ENCODE data around the gene GATA5.
"Not testable (repeated sequence)": the region's sequence is repeated elsewhere in the genome, so short reads cannot be mapped to it uniquely, and the experiment has no call there.

Gene GATA5

GRCh38 chr20:62427172-62428001 lies 48.4 kb downstream of the GATA5 start, which contains the start of gene RBBP8NL:
Gene RBBP8NL (minus strand): TSS chr20:62427539. CDS start chr20:62419647, 7,892 bp downstream.
- no peak for DNase-seq

- no peak for DNase-seq
These were observed 49.1 kb downstream of the GATA5 start for GRCh38 chr20:62426699-62427131.

GRCh38 chr20:62426059-62426348 lies 49.8 kb downstream of the GATA5 start:
- not testable (repeated sequence) for DNase-seq

DNA sequence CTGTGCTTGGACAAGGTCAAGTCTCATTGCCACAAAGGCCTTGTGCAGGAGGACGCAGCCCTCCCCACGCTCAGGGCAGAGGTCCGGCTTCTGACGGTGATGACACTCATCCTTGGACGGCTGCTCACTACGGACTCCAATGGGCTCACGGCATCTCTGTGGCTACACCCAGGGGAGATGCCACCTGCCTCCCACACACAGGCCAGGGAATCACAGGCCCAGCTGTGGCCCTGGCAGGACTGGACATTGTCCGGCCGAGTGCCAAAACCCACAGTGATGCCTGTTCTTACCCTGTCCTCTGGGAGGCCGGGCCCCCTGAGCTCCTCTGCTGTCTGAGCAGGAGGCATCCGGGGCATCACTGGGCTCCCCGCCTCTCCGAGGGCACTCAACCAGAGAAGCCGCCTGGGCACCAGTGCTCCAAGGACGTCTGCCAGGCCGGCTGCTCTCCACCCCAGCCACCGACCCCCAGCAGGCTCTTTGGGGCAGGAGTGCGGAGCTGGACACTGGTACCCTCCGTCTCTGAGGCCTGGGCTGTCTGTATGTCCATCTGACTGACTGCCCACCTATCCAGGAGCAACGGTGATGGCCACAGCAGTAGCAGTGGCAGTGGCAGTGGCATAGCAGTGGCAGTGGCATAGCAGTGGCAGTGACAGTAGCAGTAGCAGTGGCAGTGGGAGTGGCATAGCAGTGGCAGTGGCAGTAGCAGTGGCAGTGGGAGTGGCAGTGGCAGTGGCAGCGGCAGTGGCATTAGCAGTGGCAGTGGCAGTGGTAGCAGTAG lies 50.3 kb downstream of the GATA5 start:
- DNase-seq = no peak

DNA sequence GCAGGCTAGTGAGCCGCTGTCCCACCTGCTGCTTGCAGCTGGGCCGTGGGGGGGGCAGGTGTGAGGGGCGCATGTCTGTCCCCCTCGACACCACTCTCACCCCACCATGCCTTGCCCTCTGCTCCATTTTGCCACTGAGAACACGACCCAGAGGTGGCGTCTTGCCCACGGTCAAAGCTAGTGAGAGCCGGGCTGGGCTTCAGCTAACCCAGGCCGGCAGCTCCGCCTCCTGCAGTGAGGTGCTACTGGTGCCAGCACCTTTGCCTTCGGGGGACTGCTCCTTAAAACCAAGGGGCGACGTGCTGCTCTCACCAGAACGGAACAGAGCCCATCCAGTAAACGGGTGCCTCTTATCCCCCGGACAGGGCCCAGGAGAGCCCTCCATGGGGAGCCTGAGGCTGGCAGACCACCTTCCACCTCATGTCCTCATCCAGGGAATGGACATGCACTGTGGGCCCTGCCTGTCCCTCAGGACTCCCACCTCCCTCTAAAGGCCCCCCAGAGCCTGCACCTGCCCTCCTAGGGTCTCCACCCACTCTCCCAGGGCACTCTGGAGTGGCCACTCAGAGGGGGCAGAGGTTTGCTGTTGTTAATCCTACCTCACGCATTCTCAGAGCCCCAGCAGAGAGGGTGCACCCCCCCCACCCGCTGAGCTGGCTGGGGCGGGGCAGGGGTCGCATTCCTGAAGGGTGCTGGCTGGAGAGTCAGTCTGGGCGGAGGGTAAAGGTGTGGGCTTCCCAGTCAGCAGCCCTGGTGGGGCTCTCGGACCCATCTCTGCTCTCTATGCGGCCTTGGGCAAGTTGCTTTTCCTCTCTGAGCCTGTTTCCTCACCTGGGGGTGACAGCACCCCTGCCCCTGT lies 51.3 kb downstream of the GATA5 start:
- no peak for DNase-seq

- DNase-seq = no peak
These were observed 52.5 kb downstream of the GATA5 start for GRCh38 chr20:62423326-62423706.

DNA sequence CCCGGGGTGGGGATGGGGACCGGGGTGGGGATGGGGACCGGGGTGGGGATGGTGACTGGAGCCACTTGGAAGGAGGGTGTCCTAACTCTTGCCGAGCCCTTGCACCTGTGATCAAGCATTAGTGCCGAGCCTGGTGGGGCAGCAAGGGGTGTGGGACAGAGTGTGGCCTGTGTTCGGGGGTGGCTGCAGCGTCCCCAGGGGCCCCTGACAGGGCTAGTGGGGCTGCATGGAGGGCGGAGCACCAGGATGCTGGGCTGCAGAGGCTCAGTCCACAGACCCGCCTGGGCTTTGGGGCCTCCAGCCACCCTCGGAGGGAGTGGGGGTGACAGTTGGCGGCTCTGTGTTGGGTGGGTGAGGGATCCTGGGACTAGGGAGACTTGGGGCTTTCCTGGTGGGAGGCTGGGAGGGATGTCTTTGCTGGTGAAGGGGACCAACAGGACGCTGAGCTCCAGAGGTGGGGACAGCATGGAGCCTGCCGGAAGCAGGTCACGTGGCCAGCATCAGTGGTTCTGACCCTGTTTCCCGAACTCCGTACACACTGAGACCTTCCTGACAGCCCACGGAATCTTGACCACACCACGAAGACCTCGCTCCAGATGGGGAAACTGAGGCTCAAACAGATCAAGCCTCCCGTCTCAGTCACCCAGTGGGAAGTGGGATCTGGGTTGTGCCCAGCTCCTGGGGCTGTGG lies 53.0 kb downstream of the GATA5 start:
- DNase-seq = no peak

DNA sequence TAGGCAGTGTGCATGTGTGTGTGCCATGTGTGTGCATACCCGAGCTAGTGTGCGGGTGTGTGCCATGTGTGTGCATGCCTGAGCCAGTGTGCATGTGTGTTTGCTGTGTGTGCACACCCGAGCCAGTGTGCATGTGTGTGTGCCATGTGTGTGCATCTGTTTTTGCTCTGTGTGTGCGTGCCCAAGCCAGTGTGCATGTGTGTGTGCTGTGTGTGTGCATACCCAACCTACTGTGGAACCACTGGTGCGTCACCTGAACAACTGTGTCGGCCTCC lies 54.1 kb downstream of the GATA5 start:
- no peak for DNase-seq

GRCh38 chr20:62420846-62421715 lies 54.7 kb downstream of the GATA5 start:
- no peak for DNase-seq

DNA sequence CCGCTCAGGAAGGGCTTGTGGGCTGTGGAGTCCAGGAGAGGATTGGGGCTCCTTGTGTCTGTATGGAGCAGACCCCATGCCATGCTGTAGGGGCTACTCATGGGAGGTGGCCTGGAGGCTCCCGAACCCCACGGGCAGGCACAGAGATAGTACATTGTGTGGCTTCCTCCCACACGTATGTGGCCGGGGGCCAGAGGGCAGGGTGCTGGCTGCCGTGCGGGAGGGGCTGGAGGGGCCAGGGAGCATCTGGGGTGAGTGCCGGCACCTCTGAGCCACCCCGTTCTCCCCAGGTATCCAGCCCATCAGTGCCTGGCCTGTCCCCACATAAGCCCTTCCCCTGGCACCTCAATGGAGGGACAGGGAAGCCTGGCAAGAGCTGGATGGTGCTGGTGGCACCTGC lies 56.0 kb downstream of the GATA5 start:
- no peak for DNase-seq

- no peak for DNase-seq
These were observed 56.9 kb downstream of the GATA5 start for GRCh38 chr20:62418709-62419487.

DNA sequence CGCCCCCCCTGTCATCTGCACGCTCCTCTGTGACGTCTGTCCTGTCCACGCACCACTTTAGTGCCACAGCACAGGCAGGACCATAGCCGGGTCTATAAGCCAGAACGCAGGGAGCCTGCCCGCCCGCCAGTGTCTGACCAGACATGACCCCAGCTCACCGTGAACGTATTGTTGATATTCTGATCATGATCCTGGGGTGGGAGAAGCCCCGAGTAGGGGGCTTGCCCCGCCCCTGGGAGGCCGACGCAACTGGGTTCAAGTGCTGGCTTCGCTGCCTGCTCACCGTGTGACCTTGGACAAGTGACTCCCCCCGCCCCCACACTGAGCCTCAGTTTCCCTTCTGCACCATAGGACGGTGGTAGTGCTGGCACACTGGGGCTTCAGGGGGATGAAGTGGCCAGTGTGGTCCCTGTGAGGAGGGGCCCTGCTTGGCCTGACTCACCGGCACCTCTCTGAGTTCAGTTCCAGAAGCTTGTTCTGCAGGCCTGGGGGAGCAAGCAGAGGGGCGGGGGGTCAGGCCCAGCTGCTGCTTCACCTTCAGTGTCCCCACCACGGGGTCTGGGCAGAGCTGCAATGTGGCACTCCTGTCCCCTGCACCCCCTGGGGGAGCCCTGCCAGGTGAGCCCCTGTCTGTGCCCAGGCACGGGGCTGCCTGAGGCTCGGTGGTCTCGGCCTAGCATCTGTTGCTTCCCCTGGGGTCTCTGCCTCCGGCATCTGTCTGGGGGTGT lies 57.6 kb downstream of the GATA5 start:
- no peak for DNase-seq

GRCh38 chr20:62416651-62417637 lies 58.9 kb downstream of the GATA5 start:
- DNase-seq = no peak

GRCh38 chr20:62415354-62416111 lies 60.3 kb downstream of the GATA5 start:
- no peak for DNase-seq

DNA sequence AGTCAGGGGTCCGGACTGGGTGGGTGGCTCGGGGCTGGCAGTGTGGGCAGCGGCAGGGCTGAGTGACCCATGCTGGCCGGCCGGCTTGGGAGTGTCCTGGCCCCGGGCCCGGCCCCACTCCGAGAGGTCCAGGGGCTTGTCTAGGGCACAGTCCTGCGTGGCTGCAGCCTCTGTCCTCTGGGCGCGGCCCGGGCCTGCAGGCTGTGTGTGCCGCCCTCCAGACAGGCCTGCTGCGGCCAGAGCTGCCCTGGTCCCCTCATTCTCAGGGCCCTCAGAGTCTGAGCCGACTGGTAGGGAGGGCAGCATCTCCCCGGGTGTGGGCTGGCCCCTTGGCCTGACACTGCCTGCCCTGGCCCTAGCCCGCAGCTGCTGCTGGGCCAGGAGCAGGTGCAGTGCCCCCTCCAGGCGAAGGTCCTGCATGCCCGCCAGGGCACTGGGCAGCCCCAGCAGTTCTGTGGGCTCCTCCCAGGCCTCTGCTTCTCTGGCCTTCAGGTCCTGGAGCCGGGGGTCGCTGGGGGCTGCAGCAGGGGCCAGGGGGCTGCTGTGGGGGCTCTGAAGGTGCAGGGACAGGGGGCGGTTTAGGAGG lies 61.8 kb downstream of the GATA5 start:
- DNase-seq = no peak

All from stimulated activated CD4-positive, alpha-beta T cell treated with anti-CD3 and anti-CD28 coated beads, Interleukin-2, amount 100 ng/mL, for 48 hours (primary cell).